ENCODE results near the gene HOXD9. TPM values are rescaled to one million over a fixed set of nuclear protein-coding genes. Genes with fewer than 3 reads are reported as not detected.

Gene HOXD9
- total RNA-seq, 1 experiment from 2014 or later = not detected

GRCh38 chr2:176136374-176137251 lies 14.1 kb downstream of the HOXD9 start:
- DNase-seq = no peak
- H3K4me2 ChIP-seq = no peak overlapping the region
- H2AFZ ChIP-seq = no peak overlapping the region
- intact Hi-C loops (cut with micrococcal nuclease; ENCODE audit: unreplicated experiment) = no loop called here
- H3K4me1 ChIP-seq (replicated peaks; ENCODE audit: insufficient read depth) = no peaks in the 10 kb centered on the region
- ChIA-PET POLR2A (ENCODE audit: unreplicated experiment) (no interaction called here), CTCF (no interaction called here)
- no peaks in the 10 kb centered on the region for H4K20me1 ChIP-seq (ENCODE audit: insufficient read depth)
- BruUV-seq (replicated peaks) = no TSS peak
- H3F3A ChIP-seq (ENCODE audit: insufficient read depth, low read depth) = no peaks in the 10 kb centered on the region
- H3K27me3 ChIP-seq (ENCODE audit: insufficient read depth, low read depth) = peaks cover 8% of the 10 kb centered on the region
- no peaks in the 10 kb centered on the region for H3K9me2 ChIP-seq (ENCODE audit: insufficient read depth)
- no peak overlapping the region for H3K27ac ChIP-seq
- H3K9me3 ChIP-seq (ENCODE audit: insufficient read depth, low read depth) = no peaks in the 10 kb centered on the region
- H3K79me2 ChIP-seq (ENCODE audit: low read depth) = no peaks in the 10 kb centered on the region
- no peaks in the 10 kb centered on the region for H3K36me3 ChIP-seq (ENCODE audit: low read depth)
- TF ChIP-seq CTCF (conservative IDR thresholded peaks at IDR 0.05) = no peak
- TF ChIP-seq EZH2 (IDR thresholded peaks at IDR 0.05; ENCODE audit: low read depth) = no peak
- H3K4me3 ChIP-seq = no peak overlapping the region

- BruUV-seq (replicated peaks) = no TSS peak
- Histone ChIP-seq H3K9me2 (ENCODE audit: insufficient read depth) (no peaks in the 10 kb centered on the region), H3K4me3 (no peak overlapping the region), H3F3A (ENCODE audit: insufficient read depth, low read depth) (no peaks in the 10 kb centered on the region), H4K20me1 (ENCODE audit: insufficient read depth) (no peaks in the 10 kb centered on the region), H3K4me1 (replicated peaks; ENCODE audit: insufficient read depth) (no peaks in the 10 kb centered on the region), H3K36me3 (ENCODE audit: low read depth) (no peaks in the 10 kb centered on the region), H3K79me2 (ENCODE audit: low read depth) (no peaks in the 10 kb centered on the region), H3K4me2 (no peak overlapping the region), H3K27me3 (ENCODE audit: insufficient read depth, low read depth) (peaks cover 7% of the 10 kb centered on the region; the same call in 1 of the 2 replicates), H2AFZ (no peak overlapping the region), H3K27ac (no peak overlapping the region), H3K9me3 (ENCODE audit: insufficient read depth, low read depth) (no peaks in the 10 kb centered on the region)
- POLR2A ChIA-PET (ENCODE audit: unreplicated experiment) = no interaction called here
- TF ChIP-seq CTCF (conservative IDR thresholded peaks at IDR 0.05) (no peak), EZH2 (IDR thresholded peaks at IDR 0.05; ENCODE audit: low read depth) (no peak)
- CTCF ChIA-PET = no interaction called here
- no peak for DNase-seq
- intact Hi-C loops (cut with micrococcal nuclease; ENCODE audit: unreplicated experiment) = no loop called here
Observed at GRCh38 chr2:176137252-176137580, 14.7 kb downstream of the HOXD9 start.

GRCh38 chr2:176137906-176138305 lies 15.4 kb downstream of the HOXD9 start:
- H2AFZ ChIP-seq = no peak overlapping the region
- ChIA-PET CTCF (no interaction called here), POLR2A (ENCODE audit: unreplicated experiment) (no interaction called here)
- no peak overlapping the region for H3K4me3 ChIP-seq
- H3K9me3 ChIP-seq (ENCODE audit: insufficient read depth, low read depth) = no peaks in the 10 kb centered on the region
- H3K27me3 ChIP-seq (ENCODE audit: insufficient read depth, low read depth) = peaks cover 12% of the 10 kb centered on the region; the same call in 1 of the 2 replicates
- intact Hi-C loops (cut with micrococcal nuclease; ENCODE audit: unreplicated experiment) = no loop called here
- no peak overlapping the region for H3K27ac ChIP-seq
- H3K9me2 ChIP-seq (ENCODE audit: insufficient read depth) = no peaks in the 10 kb centered on the region
- no TSS peak for BruUV-seq (replicated peaks)
- DNase-seq = no peak
- no peaks in the 10 kb centered on the region for H3F3A ChIP-seq (ENCODE audit: insufficient read depth, low read depth)
- H3K36me3 ChIP-seq (ENCODE audit: low read depth) = no peaks in the 10 kb centered on the region
- H4K20me1 ChIP-seq (ENCODE audit: insufficient read depth) = no peaks in the 10 kb centered on the region
- H3K4me2 ChIP-seq = no peak overlapping the region
- no peaks in the 10 kb centered on the region for H3K79me2 ChIP-seq (ENCODE audit: low read depth)
- no peaks in the 10 kb centered on the region for H3K4me1 ChIP-seq (replicated peaks; ENCODE audit: insufficient read depth)
- TF ChIP-seq EZH2 (IDR thresholded peaks at IDR 0.05; ENCODE audit: low read depth) (no peak), CTCF (conservative IDR thresholded peaks at IDR 0.05) (no peak)

Measured in PC-9 (cell line).